Measurements from ENCODE around the gene HDAC9.

DNA sequence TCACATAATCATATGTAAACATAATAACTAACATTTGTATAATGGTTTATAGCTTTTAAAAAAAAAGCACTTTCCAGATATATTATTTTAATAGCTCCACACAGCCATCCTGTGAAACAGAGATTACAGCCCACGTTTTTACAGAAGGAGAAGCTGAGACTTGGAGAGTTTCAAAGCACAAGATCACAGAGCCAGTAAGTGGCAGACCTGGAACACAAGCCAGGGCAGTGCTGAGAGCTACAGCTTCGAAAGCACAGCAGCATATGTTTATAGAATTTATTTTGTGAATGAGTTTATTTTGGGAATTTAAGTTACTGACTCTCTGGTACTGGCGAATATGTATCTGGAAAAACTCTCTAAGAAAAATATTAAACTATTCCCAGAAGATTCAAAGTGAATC is 149.4 kb downstream of the HDAC9 start:
- TF ChIP-seq POLR2A (IDR thresholded peaks at IDR 0.05) = no peak
- TF ChIP-seq, protein P1, sequence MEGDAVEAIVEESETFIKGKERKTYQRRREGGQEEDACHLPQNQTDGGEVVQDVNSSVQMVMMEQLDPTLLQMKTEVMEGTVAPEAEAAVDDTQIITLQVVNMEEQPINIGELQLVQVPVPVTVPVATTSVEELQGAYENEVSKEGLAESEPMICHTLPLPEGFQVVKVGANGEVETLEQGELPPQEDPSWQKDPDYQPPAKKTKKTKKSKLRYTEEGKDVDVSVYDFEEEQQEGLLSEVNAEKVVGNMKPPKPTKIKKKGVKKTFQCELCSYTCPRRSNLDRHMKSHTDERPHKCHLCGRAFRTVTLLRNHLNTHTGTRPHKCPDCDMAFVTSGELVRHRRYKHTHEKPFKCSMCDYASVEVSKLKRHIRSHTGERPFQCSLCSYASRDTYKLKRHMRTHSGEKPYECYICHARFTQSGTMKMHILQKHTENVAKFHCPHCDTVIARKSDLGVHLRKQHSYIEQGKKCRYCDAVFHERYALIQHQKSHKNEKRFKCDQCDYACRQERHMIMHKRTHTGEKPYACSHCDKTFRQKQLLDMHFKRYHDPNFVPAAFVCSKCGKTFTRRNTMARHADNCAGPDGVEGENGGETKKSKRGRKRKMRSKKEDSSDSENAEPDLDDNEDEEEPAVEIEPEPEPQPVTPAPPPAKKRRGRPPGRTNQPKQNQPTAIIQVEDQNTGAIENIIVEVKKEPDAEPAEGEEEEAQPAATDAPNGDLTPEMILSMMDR (IDR thresholded peaks at IDR 0.05 in 4 of 5, conservative IDR thresholded peaks at IDR 0.05 in 1 of 5) = no peak
